Keratinocyte (primary cell): ENCODE data around the gene ZP2.
"Not testable (repeated sequence)": the region's sequence is repeated elsewhere in the genome, so short reads cannot be mapped to it uniquely, and the experiment has no call there.

Source experiments
- EZH2 ChIP-seq: IDR thresholded peaks from one replicate; pipeline ENCODE4 v1.6.1; 2012; ENCODE audit warnings: inconsistent platforms, mild to moderate bottlenecking, low read length, moderate library complexity
- TF ChIP-seq, protein P1 (sequence below), 3 experiments: IDR thresholded peaks in 1 of 3; conservative IDR thresholded peaks in 1 of 3; optimal IDR thresholded peaks in 1 of 3; 2 replicates in 2 of 3; 3 replicates in 1 of 3; pipeline versions ENCODE3 to v1.5.1; 2011; ENCODE audit warnings: low read length in 3 of 3, mild to moderate bottlenecking in 3 of 3, moderate library complexity in 2 of 3, control low read depth in 1 of 3, inconsistent platforms in 1 of 3; ENCODE audit not compliant: insufficient read depth in 2 of 3; ENCODE audit errors: extremely low read depth in 1 of 3

- TF ChIP-seq, protein P1, sequence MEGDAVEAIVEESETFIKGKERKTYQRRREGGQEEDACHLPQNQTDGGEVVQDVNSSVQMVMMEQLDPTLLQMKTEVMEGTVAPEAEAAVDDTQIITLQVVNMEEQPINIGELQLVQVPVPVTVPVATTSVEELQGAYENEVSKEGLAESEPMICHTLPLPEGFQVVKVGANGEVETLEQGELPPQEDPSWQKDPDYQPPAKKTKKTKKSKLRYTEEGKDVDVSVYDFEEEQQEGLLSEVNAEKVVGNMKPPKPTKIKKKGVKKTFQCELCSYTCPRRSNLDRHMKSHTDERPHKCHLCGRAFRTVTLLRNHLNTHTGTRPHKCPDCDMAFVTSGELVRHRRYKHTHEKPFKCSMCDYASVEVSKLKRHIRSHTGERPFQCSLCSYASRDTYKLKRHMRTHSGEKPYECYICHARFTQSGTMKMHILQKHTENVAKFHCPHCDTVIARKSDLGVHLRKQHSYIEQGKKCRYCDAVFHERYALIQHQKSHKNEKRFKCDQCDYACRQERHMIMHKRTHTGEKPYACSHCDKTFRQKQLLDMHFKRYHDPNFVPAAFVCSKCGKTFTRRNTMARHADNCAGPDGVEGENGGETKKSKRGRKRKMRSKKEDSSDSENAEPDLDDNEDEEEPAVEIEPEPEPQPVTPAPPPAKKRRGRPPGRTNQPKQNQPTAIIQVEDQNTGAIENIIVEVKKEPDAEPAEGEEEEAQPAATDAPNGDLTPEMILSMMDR (optimal IDR thresholded peaks at IDR 0.05 in 1 of 3, IDR thresholded peaks at IDR 0.05 in 1 of 3, conservative IDR thresholded peaks at IDR 0.05 in 1 of 3; ENCODE audit: extremely low read depth in 1 of 3, insufficient read depth in 2 of 3, low read length in 3 of 3) = not testable (repeated sequence)
- not testable (repeated sequence) for TF ChIP-seq EZH2
Observed at GRCh38 chr16:21170116-21170515, 41.3 kb downstream of the ZP2 start.
